Placental pericyte (primary cell): ENCODE measurements around the gene GOLGA6L7. TPM values are rescaled to one million over a fixed set of nuclear protein-coding genes. Genes with fewer than 3 reads are reported as not detected.

ENCODE experiments used
- total RNA-seq: library from RNA; depleted of rRNA; stranded (reverse); fragments of >200 nt; gene quantifications from 2 replicates; pipeline ENCODE4 v1.2.3, GENCODE V29; 2012

The GOLGA6L7 gene, protein sequence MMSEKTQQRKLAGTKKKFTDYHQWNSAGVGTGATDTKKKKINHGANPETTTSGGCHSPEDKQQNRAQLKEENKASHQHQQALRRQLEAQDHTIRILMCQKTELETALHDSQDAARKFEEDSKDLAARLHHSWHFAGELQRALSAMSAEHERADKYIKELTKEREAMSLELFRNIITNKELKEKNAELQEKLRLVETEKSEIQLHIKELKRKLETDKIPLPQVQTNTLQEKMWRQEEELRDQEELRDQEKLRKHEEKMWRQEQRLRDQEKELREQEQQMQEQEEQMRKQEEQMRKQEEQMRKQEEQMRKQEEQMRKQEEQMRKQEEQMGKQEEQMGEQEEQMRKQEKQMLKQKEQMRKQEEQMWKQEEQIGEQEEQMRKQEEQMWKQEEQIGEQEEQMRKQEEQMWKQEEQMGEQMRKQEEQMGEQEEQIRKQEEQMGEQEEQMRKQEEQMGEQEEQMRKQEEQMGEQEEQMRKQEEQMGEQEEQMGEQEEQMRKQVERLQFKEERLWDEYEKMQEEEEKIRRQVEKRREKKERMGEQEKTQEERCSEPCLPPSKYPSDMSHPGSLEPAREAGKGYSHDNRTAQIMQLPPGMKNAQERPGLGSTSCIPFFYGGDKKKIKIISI
- total RNA-seq = not detected in 2 replicates

GRCh38 chr15:28848521-28848920 lies at the start of gene GOLGA6L7:
GOLGA6L7 (minus strand) TSS chr15:28848644; CDS start chr15:28848549, 95 bp downstream.

GRCh38 chr15:28885630-28886430 lies 37.4 kb upstream of the GOLGA6L7 start, which contains the start of gene APBA2:
APBA2 (plus strand) TSS chr15:28885974; CDS start chr15:29053885, 167,911 bp downstream.

Other genes starting within 250 kb of the GOLGA6L7 start
- gene GOLGA8M, start 136.2 kb downstream of the GOLGA6L7 start, total RNA-seq = under 0.01 TPM in 1 of 2 replicates, not detected in the other
- gene APBA2, start 37.3 kb upstream of the GOLGA6L7 start, total RNA-seq = 20.8 and 37.1 TPM in 2 replicates